Neural progenitor cell (in vitro differentiated cells): ENCODE data around the gene FNIP1.

ENCODE experiments used
- EZH2 ChIP-seq: fragments of 200-600 bp; sonication (generic); IDR thresholded peaks from 2 replicates; pipeline ENCODE4 v1.6.1; 2017; ENCODE audit warnings: antibody characterized with exemption, mild to moderate bottlenecking, moderate library complexity
- TF ChIP-seq, protein P1 (sequence below): fragments of 200-600 bp; sonication (generic); IDR thresholded peaks from 2 replicates; pipeline ENCODE4 v1.5.1; 2017; ENCODE audit warnings: antibody characterized with exemption, mild to moderate bottlenecking

DNA sequence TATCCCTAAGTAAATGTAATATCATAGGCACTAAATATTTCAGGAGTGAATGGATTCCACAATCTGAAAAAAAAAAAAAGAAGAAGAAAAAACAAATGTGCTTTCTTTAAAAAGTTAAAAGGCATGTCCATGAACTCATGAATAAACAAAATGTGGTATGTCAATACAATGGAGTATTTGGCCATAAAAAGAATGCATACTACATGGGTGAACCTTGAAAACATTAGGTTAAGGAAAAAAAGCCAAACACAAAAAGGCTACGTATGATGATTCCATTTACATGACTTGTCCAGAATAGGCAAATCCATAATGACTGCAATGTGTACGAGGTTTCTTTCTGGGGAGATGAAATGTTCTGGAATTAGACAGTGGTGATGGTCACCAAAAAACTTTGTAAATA, 45.3 kb downstream of the FNIP1 start:
- TF ChIP-seq, protein P1, sequence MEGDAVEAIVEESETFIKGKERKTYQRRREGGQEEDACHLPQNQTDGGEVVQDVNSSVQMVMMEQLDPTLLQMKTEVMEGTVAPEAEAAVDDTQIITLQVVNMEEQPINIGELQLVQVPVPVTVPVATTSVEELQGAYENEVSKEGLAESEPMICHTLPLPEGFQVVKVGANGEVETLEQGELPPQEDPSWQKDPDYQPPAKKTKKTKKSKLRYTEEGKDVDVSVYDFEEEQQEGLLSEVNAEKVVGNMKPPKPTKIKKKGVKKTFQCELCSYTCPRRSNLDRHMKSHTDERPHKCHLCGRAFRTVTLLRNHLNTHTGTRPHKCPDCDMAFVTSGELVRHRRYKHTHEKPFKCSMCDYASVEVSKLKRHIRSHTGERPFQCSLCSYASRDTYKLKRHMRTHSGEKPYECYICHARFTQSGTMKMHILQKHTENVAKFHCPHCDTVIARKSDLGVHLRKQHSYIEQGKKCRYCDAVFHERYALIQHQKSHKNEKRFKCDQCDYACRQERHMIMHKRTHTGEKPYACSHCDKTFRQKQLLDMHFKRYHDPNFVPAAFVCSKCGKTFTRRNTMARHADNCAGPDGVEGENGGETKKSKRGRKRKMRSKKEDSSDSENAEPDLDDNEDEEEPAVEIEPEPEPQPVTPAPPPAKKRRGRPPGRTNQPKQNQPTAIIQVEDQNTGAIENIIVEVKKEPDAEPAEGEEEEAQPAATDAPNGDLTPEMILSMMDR = no peak
- no peak for TF ChIP-seq EZH2
